Measurements from ENCODE around the gene GPHN.

DNA sequence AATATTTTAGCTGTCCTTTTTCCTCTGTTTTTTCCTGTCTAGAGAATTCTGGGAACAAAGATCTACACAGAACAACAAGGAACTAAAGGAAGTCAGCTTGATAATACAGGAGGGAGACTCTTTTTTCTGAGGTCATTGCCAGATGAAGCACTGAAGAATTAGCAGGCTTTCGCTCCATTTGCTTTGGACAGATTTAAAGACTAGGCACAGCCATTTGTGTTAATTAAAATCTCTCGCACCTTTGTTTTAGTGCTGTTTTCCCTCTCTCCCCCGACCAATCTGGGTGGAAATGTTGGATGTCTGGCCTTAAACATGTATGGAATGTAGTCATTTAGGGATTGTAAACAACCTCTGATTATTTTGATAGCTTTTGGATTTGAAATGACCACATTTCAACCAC, 9.6 kb upstream of the GPHN start:
- TF ChIP-seq POLR2A (IDR thresholded peaks at IDR 0.05) (no peak), POLR2AphosphoS5 (IDR thresholded peaks at IDR 0.05) (no peak), EP300 (IDR thresholded peaks at IDR 0.05) (no peak)
- TF ChIP-seq, protein P1, sequence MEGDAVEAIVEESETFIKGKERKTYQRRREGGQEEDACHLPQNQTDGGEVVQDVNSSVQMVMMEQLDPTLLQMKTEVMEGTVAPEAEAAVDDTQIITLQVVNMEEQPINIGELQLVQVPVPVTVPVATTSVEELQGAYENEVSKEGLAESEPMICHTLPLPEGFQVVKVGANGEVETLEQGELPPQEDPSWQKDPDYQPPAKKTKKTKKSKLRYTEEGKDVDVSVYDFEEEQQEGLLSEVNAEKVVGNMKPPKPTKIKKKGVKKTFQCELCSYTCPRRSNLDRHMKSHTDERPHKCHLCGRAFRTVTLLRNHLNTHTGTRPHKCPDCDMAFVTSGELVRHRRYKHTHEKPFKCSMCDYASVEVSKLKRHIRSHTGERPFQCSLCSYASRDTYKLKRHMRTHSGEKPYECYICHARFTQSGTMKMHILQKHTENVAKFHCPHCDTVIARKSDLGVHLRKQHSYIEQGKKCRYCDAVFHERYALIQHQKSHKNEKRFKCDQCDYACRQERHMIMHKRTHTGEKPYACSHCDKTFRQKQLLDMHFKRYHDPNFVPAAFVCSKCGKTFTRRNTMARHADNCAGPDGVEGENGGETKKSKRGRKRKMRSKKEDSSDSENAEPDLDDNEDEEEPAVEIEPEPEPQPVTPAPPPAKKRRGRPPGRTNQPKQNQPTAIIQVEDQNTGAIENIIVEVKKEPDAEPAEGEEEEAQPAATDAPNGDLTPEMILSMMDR (IDR thresholded peaks at IDR 0.05) = no peak
